NCI-H2107 (cell line): ENCODE results near the gene FANK1.
"Not testable (repeated sequence)": the region's sequence is repeated elsewhere in the genome, so short reads cannot be mapped to it uniquely, and the experiment has no call there.

Source experiments
- DNase-seq: peaks from one replicate; lab custom pipeline; 2025; lab: John Stamatoyannopoulos, UW

FANK1 gene

GRCh38 chr10:126022841-126023240, 126.5 kb downstream of the FANK1 start:
- DNase-seq: no peak

- no peak for DNase-seq
Measured at GRCh38 chr10:126027692-126028091, 131.3 kb downstream of the FANK1 start.

- DNase-seq: no peak
Measured at GRCh38 chr10:126029999-126030398, 133.6 kb downstream of the FANK1 start.

DNA sequence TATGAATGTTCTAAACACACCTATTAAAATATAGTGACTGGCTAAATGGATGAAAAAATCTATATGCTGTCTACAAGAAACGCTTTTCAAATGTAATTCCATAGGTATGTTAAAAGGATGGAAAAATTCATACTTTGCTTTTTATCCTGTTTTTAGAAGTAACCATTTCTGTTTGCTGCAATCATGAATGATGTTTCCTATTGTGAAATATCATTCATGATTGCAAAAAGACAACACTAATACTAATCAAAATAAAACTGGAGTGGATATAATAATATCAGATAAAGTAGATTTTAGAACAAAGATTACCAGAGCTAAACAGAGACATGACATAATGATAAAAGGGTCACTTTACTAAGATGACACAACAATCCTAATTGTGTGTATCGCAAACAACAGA, 138.2 kb downstream of the FANK1 start:
- DNase-seq: no peak

DNA sequence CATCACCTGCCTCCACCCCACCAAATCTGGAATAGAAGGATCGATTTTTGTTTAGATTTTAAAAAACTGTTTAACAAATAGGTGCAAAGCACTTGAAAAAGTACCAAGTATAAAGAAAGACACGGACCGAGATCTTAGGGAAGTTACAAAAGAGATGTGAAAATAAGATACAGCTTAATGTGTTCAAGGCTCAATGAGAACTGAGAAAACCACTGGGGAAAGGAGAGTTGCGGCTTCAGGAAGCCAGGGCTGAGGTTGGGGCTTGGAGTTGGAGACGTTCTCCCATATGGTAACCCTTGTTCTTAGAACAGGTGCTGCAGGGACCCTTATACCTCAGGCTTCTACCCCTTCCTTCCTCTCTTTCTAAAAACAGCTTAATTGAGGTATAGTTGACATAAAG, 140.2 kb downstream of the FANK1 start:
- no peak for DNase-seq

DNA sequence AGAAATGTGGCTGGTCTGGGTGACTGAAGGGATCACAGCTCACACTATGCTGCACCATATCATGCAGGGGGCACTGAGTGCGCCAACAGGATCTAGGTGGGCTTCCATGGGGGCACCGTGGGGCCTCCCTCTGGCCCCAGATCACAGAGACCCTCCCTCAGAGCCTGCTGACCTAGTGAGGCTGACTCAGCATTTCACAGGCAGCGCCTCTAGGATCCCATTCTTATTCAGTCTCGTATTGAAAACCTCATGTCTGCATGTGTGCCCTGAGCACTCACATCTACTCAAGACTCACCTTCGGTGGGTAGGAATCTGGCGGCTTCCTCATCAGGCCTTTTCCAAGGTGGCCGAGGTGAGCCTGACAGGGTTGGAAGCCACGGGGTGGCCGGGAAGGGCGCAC, 141.6 kb downstream of the FANK1 start:
- no peak for DNase-seq

DNA sequence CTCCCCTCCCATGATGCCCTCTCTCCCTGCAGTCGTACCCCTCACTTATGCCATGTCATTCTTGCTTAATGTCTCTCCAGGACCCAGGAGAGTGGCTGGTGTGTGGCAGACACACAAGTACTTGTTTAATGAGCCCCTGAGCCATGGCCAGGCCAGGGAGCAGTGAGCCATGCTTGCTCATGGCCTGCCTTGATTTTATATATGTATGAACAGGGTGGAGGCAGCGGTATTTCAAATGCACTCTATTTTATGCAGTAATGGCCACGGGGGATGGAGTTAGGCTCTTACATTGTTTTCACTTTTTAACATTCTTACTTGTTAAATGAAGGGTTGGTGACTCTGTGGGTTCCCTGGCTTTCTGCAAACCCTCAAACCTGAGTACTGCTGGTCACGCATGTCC, 144.8 kb downstream of the FANK1 start:
- DNase-seq: no peak

GRCh38 chr10:126041804-126042231, 145.5 kb downstream of the FANK1 start:
- no peak for DNase-seq

- no peak for DNase-seq
Measured at GRCh38 chr10:126042354-126042753, 146.0 kb downstream of the FANK1 start.

GRCh38 chr10:126042906-126043305, 146.5 kb downstream of the FANK1 start:
- DNase-seq: no peak

GRCh38 chr10:126043389-126043788, 147.0 kb downstream of the FANK1 start:
- no peak for DNase-seq

DNA sequence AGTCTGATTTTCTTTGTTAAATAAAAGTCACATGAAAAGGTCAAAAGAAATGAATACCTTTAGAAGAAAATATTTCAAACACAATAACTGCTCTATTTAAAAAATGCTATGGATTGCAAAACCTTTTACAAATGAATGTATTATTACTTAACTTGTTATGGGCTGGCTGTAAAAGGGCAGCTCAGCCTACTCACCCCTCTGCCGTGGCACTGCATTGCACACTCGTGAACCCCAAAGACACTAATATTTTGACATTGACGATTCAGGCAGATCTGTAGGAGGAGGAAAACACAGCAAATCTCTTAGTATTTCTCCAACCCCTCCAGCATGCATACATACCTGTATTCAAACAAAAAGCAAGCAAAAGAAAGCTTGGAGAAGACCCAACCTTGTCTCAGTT, 149.5 kb downstream of the FANK1 start:
- DNase-seq: no peak

DNA sequence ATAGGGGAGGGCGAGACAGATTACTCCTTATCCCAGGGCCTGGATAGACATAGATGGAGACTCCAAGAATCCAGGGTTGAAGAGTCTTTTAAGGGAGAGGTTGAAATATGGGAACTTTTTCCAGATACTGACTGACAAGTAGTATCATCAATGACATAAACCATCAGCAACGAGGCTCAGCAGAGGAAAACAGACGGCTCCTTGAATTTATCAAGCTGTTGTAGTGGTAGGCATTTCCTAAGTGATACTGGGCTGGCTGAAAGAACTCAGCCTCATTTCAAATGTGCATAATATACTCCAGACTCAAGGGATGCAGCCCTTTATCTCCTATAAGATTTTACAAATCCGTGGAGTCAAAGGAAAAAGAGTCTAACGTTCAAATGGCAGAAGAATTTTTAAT, 150.5 kb downstream of the FANK1 start:
- no peak for DNase-seq

DNA sequence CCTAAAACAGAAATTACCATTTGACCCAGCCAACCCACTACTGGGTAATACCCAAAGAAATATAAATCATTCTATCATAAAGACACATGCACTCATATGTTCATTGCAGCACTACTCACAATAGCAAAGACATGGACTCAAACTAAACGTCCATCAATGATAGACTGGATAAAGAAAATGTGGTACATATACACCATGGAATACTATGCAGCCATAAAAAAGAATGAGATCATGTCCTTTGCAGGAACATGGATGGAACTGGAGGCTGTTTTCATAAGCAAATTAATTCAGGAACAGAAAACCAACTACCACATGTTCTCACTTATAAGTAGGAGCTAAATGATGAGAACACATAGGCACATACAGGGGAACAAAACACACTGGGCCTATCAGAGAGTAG, 151.4 kb downstream of the FANK1 start:
- DNase-seq: not testable (repeated sequence)

DNA sequence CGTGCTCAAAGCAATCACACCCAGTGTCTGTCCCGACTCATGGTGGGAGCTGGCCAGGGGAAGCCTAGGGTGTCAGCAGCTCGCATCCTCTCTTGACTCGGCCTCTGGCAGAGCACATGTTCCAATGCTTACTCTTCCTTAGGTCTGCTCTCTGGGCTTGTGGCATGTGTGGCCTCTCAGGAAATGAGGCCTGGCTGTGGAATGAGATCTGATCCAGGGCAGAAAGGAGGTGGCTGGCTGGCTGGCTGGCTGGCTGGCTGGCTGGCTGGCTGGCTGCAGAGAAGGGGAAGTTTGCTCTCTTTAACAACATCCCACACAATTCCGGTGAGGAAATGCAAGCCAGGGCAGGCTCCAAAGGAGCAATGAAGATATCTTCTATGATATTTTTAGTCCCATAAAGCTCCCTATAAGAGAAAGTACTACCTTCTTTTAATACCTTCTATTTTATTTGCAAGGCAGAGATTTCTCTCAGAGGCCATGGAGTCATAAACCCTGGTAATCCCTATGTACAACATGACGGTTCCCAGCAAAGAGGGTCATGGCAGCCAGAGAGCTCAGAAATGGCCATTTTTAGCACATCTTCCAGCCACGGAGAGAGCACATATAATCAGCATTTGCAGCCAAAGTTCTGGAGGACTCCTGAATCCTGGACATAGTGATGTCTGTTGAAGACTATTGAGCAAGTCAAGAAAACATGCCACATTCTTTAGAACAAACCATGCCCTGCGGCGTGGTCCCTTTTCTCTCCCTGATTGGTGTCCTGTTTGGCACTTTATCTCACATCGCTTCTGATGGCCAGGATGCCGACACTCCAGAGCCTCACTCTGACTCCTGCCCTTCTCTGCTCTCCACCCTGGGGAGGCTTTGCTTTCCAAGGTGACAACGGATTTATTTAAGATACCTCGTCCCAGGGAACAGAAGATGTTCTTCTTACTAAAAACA, 153.7 kb downstream of the FANK1 start:
- no peak for DNase-seq

DNA sequence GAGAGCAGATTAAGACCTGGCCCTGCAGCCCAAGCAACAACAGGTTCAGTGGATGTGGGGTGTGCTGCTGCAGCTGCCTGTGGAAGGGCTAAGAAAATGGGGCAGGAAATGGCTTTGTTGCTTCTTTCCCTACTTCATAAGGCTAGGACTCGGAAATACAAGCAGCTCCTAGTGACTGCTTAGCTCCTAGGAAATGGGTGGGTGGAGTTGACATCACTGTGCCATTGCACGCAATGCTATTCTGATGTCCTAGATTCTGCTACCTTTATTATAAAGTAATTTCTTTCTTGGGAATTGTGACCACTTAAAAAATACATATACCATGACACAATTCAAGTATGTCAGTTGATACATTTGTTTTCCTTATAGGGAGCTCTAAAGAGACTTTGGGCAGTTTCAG, 155.8 kb downstream of the FANK1 start:
- DNase-seq: no peak

DNA sequence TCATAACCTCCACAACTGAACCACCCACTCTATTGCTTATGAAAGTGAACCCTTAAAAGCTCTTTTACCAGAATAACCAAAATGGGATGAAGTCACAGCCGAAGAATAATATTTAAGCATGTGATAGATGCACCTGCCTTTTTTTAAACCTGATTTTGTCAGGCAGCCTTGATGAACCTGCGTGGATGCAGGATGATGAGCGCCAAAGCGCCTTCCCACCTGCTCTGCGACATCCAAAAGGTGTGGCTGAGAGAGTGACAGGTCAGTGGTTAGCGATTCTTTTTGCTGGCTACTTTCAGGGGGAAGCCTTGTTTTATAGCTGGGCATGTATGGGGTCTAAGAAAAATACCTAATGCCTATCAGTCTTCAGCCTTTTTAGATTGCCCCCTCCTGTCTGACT, 157.8 kb downstream of the FANK1 start:
- no peak for DNase-seq

GRCh38 chr10:126057494-126057893, 161.1 kb downstream of the FANK1 start:
- DNase-seq: no peak

- no peak for DNase-seq
Measured at GRCh38 chr10:126058104-126058503, 161.7 kb downstream of the FANK1 start.

GRCh38 chr10:126058507-126058906, 162.1 kb downstream of the FANK1 start:
- no peak for DNase-seq
